Measurements from ENCODE around the gene EMID1.

DNA sequence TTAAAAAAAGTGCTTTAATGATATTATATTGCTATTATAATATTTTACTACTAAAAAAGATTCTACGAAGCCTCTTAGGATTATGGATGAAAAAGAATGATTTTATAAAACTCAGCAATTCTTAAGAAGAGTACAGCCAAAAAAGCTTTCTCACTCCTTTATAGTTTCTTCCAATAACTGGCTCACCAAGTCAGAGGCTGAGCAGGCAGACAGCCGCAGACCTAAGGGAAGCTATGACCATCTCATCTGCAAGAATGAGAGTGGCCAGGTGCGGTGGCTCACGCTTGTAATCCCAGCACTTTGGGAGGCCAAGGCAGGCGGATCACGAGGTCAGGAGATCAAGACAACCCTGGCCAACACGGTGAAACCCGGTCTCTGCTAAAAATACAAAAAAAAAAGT is 12.7 kb upstream of the EMID1 start:
- TF ChIP-seq, protein P1, sequence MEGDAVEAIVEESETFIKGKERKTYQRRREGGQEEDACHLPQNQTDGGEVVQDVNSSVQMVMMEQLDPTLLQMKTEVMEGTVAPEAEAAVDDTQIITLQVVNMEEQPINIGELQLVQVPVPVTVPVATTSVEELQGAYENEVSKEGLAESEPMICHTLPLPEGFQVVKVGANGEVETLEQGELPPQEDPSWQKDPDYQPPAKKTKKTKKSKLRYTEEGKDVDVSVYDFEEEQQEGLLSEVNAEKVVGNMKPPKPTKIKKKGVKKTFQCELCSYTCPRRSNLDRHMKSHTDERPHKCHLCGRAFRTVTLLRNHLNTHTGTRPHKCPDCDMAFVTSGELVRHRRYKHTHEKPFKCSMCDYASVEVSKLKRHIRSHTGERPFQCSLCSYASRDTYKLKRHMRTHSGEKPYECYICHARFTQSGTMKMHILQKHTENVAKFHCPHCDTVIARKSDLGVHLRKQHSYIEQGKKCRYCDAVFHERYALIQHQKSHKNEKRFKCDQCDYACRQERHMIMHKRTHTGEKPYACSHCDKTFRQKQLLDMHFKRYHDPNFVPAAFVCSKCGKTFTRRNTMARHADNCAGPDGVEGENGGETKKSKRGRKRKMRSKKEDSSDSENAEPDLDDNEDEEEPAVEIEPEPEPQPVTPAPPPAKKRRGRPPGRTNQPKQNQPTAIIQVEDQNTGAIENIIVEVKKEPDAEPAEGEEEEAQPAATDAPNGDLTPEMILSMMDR (IDR thresholded peaks at IDR 0.05; ENCODE audit: borderline replicate concordance, extremely low read depth, low read length, poor library complexity, severe bottlenecking), result no peak
- no peak for TF ChIP-seq EZH2 (IDR thresholded peaks at IDR 0.05; ENCODE audit: borderline replicate concordance, low read depth, low read length, severe bottlenecking)

Data from DND-41 (cell line).